Stimulated activated CD4-positive, alpha-beta T cell treated with anti-CD3 and anti-CD28 coated beads, Interleukin-12 subunit alpha, Interleukin-12 subunit beta, amount 100 ng/mL, for 4 hours (primary cell): ENCODE measurements around the gene TBX3.
A peak's percentile ranks its signal among the peaks of the same experiment; 100 is the strongest.
"Not testable (repeated sequence)": the region's sequence is repeated elsewhere in the genome, so short reads cannot be mapped to it uniquely, and the experiment has no call there.

Experiments
- DNase-seq: peaks from one replicate; pipeline ENCODE4 v3.0.0-alpha.2; 2020

TBX3 gene

DNA sequence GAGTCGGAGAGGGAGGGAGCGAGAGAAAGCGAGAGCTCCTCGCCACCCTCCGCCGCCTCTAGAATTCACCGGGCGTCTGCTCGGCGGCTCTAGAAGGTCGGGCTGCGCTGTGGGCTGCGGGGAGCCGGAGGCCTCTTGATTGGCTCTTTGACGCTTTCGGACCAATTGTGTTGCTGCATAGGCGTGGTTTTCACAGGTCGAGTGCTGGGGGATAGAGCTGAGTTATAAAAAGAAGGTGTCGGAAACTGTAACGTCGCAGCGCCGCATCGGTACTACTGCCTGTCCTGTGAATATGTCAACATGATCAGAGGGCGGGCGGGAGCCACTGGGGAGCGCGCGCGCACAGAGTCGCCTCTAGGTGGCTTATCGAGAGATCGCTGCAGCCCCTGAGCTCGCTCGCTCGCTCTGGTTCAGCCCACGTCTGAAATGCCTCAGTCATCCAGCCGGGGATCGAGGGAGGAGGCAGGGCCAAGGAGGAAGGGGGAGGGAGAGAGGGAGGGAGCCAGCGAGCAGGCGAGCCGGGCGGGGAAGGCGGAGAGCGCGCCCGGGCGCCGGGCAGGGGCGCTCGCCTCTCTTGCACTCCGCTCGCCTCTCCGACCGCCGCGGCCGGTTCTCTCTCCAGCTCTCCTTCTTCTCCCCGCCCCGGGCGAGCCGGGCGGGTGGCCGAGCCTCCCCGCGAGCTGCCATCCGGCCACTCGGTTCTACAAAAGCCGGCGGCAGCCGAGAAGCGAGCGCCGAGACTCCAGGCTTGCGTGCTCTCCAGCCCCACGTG lies at the start of gene TBX3:
TBX3 (minus strand) TSS at position 78 of the 772 bp plus-strand sequence. CDS start 975 bp downstream, outside the sequence.
- peak; percentile 36 for DNase-seq

DNA sequence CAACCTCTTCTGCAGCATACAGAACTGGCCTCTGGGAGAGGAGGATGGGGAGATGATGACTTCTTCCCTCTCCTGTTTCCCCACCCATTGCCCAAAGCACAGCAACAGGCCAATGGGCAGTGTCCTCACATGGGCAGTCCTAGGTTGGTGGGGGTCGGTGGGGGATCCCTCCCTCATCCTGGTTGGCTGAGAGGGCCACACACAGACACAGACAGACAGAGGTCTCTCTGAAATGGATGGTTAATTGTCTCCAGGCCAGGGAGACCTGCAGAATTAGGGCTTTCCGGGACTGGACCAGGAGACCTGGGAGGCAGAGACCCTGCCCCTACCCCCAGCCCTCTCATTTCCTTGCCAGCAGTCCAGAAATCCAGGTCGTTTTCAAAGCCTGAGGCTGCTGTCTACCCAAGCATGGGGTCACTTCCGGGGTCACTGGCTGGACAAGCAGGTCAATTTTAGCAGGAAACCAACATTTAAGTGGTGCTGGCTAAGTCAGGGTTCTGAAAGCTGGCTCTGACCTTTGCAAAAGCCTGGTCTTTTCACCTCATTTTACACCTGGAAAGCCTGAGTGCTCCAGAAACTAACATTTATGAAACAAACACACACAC lies 48.6 kb upstream of the TBX3 start:
- DNase-seq: no peak

DNA sequence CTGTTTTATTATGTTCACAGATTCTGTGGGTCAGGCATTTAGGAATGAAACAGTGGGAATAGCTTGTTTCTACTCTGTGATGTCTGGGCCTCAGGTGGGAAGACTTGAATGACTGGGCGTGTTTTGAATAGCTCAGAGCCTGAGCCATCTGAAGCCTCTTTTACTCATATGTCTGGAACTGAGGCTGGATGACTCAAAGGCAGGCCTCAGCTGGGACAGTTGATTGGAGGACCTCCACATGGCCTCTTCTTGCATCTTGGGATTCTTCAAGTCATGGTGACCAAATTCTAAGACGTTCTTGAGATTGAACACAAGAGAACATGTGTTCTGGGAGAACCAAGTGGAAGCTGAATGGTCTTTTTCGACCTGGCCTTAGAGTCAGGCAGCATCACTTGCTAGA lies 45.8 kb upstream of the TBX3 start:
- no peak for DNase-seq

DNA sequence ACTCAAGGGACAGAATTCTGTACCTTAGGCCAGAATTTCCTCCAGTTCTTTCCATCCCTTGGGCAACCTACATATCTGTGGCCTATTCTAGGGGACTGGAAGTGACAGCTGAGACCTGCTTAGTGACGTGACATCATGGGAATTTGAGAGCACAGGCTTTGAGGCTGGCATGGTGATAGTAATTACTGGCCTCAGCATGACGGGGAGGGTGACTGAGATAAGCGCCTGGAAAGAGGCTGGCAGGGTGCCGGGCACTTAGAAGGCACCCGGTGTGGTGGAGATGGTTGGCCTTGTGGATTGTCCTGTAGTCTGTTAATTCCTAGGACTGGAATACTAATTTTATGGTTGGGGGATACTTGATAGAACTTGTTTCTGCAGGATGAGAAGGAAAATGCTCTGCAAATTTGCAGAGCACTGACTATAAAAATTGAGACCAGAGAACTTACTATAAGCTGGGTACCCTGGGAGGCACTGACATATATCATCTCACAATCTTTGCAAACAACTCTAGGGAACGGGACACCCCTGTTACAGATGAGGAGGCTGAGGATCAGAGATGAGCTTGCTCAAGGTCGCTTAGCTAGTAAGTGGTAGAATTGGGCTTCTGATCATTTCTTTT lies 42.2 kb upstream of the TBX3 start:
- no peak for DNase-seq

DNA sequence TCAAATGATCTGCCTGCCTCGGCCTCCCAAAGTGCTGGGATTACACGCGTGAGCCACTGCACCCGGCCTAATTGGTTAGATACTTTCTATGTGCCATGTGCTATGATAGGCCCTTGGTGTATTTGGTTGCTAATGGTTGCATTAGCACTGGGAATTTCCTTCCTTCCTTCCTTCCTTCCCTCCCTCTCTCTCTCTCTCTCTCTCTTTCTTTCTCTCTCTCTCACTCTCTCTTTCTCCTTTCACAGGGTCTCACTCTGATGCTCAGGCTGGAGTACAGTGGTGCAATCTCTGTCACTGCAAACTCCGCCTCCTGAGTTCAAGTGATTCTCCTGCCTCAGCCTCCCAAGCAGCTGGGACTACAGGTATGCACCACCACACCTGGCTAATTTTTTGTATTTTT lies 38.2 kb upstream of the TBX3 start:
- not testable (repeated sequence) for DNase-seq

- no peak for DNase-seq
Observed at GRCh38 chr12:114721266-114721665, 37.3 kb upstream of the TBX3 start.

DNA sequence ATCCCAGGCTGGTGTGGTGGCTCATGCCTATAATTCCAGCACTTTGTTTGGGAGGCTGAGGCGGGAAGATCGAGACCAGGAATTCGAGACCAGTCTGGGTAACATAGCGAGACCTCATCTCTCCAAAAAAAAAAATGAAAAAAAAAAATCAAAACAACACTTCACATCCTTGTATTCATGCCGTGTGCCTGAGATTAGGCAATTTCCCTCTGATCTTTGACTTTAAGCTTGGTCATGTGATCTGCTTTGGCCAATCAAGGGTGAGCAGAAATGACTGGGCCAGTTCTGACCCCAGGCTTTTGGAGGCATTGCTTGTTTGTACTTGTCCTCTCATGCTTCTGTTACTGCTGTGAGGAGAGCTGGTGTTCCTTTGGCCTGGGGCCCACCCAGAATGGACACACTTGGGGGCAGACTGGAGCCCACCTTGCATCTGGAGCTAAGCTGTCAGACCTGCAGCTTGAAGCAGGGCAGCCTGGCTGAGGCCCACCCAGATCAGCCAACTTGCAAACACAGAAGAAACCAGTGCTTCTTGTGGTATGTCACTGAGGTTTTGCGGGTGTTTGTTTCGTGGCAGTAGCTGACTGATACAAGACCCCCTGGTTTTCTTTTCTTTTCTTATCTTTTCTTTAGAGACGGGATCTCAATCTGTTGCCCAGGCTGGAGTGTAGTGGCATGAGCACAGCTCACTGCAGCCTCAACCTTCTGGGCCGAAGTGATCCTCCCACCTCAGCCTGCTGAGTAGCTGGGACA lies 29.7 kb upstream of the TBX3 start:
- no peak for DNase-seq

- DNase-seq: no peak
Observed at GRCh38 chr12:114711689-114712152, 27.7 kb upstream of the TBX3 start.

GRCh38 chr12:114710151-114710550 lies 26.2 kb upstream of the TBX3 start:
- DNase-seq: no peak

DNA sequence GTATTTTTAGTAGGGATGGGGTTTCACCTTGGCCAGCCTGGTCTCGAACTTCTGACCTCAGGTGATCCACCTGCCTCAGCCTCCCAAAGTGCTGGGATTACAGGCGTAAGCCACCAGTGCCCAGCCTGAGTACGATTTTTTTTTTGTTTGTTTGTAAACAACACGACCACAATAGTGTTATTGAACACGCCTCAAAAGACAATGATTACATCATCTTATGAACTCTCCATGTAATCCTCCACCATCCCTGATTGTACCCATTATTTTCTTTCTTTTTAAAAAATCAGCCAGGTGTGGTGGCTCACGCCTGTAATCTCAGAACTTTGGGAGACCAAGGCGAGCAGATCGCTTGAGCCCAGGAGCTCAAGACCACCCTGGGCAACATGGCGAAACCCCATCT lies 25.1 kb upstream of the TBX3 start:
- DNase-seq: no peak

DNA sequence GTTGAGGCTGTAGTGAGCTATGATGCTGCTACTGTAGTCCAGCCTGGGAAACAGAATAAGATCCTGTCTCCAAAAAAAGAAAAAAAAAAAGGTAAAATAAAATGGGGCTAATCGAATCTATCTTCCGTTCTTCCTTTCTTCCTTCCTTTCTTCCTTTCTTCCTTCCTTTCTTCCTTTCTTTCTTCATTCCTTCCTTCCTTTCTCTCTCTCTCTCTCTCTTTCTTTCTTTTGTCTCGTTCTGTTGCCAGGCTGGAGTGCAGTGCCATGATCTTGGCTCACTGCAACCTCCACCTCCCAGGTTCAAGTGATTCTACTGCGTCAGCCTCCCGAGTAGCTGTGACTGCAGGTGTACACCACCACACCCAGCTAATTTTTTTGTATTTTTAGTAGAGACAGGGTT lies 24.6 kb upstream of the TBX3 start:
- not testable (repeated sequence) for DNase-seq

GRCh38 chr12:114704096-114704495 lies 20.1 kb upstream of the TBX3 start:
- no peak for DNase-seq

DNA sequence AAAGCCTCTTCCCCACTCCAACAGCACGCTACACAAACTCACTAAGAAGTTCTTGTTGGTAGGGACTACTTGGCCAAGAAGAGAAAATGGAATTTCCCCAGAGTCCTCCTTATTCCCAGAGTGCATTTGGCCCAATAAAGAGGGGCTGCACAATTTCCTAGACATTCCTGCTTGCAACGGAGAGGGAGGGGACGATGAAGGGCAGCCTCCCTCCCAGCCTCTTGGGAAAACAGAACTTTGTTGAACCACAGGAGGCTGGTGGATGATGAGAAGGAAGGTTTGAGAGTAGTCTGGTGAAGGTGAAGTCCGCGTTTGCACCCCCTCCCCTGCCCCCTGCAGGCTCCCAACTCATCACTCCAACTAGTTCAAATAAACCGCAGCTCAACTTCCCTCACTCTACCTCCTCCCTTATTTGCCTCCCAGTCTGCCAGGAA lies 19.1 kb upstream of the TBX3 start:
- no peak for DNase-seq

DNA sequence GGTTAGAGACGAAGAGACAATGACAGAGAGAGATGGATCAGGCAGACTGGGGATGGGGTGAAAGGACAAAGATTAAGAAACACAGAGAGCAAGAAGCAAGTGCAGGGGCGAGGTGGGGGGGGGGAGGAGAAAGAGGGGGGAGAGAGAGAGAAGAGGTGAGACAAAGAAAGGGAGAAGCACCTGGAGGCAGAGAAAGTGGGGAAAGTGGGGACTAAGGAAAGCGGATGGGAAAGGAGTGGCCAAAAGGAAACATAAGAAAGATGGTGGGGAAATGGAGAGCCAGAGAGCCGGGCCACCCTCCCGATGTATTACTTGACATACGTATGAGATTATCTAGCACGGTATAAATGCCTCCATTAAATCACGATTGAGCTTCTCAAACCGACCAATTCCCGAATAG lies 18.5 kb upstream of the TBX3 start:
- DNase-seq: no peak

DNA sequence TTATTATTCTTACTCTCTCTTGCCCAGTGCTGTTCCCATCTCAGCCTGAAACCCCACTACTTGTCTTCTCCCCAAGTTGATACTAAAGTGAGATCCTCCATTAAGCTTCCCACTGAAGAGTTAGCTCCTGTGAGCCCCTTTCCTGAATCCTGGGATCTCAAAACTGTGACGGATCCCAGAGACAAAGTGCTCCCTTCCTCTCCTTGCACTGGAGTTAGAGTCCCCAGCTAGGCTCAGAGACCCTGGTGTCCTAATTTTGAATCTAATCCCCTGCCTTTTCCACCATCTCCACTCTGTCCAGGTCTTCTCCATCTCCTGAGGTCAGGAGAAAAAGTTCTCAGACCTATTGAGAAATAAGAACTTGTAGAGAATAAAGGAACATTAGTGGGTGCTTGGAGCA lies 17.6 kb upstream of the TBX3 start:
- no peak for DNase-seq

DNA sequence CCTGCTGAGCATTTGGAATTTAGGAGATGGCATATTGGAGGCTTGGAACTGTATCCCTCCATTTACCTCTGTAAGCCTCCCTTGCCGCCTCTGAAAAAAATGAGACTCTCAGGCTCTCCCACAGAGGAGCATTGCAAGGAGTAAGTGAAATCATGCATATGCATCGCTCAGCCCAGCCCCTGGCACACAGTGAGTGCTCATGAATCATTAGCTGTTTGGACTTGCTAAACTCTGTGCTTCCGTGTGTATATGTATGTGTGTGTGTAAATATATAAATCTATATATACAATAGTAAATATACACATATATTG lies 17.1 kb upstream of the TBX3 start:
- DNase-seq: no peak

DNA sequence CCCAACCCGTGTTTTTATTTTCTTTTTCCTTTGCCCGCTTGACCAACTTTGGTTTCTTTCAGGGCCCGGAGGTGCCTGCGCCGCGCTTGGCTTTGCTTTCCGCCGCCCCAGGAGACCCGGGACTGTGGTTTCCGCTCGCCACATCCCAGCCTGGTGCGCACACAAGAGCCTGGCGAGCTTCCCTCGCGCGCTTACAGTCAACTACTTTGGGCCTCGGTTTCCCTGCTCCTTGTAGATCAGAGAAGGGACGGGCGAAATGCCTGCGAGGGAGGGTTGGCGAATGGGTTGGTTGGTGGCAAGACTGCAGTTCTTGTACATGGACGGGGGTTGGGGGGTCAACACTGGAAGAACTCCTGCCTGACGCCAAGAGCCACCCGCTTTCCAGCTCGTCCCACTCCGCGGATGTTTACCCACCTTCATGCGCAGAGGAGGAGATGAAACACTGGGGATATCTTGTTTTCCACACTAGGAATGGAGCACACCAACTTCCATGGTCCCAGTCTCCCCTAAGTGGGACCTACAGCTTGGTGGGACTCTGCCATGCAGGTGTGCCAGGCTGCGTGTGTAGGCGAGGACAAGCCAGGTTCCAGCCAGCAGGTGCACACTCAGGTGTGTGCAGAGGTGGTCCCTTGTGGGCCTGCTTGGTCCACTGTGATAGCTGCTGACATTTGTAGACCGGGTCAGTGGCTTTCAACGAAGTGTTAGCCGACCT lies 16.6 kb upstream of the TBX3 start:
- DNase-seq: no peak

DNA sequence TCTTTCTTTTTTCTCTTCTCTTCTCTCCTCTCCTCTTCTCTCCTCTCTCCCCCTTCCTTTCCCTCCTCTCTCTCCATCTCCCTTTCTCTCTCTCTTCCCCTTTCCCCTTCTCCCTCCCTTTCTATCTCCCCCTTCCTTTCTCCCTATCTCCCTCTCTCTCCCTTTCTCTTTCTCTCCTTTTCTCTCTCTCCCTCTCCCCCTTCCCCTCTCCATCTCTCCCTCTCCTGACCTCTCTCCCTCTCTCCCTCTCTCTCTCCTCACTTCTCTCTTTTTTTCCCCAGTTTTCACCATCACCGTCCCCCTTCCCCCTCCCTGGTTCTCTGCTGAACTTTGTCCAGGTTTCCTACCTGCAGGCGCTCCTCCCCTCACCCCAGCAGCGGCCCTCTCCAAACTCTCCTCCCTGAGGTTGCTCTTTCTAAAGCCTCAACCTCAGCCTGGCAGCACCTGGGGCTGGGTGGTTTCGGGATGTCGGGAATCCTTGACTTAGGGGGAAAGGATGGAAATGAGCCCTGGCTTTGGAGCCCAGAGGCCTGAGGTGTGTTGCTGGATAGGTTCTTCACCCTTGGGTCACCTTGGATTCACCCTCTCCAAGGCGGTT lies 14.7 kb upstream of the TBX3 start:
- DNase-seq: no peak

DNA sequence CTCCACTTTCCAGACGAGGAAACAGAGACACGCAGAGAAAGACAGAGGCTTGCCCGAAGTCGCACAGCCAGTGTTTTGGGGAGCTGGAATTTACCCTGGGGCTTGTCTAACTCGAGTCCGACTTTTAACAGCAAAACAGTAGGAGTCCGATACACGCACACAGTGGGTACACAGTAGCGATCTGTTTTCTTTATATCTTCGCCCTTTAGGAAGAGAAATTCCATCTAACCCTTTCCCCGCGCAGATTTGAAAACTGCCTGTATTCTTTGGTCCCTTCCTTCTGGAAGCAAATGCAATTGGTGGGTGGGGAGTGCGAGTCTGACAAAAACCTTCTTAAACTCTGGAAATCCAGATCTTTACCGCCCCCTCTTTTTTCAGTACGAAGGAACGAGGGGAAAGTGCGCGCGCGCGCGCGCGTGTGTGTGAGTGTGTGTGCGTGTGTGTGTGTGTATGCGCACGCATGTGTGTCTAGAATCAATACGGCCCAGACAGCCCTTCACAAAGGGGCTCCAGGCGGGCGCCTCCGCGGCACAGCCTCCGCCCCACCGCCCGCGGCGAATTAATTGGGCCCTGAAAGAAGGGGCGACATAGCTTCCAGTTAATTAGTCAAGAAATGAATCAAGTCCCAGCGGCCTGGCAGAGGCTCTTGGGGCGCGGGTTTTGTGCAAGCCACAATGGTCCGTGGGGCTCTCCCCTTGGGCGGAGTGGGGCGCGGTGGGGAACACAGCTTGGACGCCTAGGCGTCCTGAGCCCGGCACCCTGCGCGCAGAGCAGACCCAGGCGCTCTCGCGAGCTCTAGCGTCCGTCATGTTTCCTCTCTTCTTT lies 14.0 kb upstream of the TBX3 start:
- no peak for DNase-seq

DNA sequence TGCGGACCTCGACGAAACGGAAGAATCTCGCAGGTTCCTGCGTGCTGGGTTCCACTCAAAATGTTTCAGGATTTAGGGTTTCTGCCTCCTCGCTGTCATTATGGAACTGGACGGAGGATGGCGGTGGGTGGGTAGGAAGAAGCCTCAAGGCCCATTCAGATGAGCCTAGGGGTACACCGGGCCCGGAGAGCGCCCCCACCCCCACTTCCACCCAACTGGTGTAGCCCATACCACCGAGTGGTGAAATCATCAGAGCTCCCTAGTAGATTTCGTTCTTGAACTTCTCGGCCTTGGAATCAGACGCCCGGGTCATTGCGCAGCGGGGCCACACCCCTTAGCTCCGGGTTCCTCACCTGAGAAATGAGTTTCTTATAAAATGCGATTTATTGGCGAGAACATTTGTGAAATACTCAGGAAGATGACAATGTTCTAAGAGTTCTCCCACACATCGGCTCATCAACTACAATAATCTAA lies 13.3 kb upstream of the TBX3 start:
- no peak for DNase-seq
